Tibial nerve (tissue), 4 donors: ENCODE measurements around the gene PRSS53.

ENCODE experiments used
- EP300 ChIP-seq, 2 donors: sonication (generic); formaldehyde crosslinking; IDR thresholded peaks; one replicate each; pipeline ENCODE4 v1.6.1; 2017; ENCODE audit warnings: antibody characterized with exemption in 2 of 2, mild to moderate bottlenecking in 1 of 2
- POLR2A ChIP-seq, 2 donors: fragments of 450-650 bp; IDR thresholded peaks; one replicate each; pipeline ENCODE4 v1.6.1; 2017; ENCODE audit warnings: antibody characterized with exemption in 2 of 2, mild to moderate bottlenecking in 2 of 2, moderate library complexity in 2 of 2
- TF ChIP-seq, protein P1 (sequence below), 5 experiments: fragments of 200-600 bp in 3 of 5; fragments of 450-650 bp in 2 of 5; sonication (generic) in 3 of 5; IDR thresholded peaks; one replicate each; pipeline ENCODE4 v1.5.1; 2016 to 2019; ENCODE audit warnings: antibody characterized with exemption in 5 of 5, mild to moderate bottlenecking in 3 of 5, moderate library complexity in 2 of 5

DNA sequence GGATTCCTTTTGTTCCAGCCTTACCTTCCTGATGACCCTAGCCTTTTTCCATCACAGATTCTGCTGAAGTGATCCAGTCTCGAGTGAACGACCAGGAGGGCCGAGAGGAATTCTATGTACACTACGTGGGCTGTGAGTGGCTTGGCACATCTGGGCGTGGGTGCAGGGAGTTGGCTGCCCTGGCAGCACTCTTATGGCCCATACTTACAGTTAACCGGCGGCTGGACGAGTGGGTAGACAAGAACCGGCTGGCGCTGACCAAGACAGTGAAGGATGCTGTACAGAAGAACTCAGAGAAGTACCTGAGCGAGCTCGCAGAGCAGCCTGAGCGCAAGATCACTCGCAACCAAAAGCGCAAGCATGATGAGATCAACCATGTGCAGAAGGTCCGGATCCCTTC is 31.4 kb upstream of the PRSS53 start:
- TF ChIP-seq, protein P1, sequence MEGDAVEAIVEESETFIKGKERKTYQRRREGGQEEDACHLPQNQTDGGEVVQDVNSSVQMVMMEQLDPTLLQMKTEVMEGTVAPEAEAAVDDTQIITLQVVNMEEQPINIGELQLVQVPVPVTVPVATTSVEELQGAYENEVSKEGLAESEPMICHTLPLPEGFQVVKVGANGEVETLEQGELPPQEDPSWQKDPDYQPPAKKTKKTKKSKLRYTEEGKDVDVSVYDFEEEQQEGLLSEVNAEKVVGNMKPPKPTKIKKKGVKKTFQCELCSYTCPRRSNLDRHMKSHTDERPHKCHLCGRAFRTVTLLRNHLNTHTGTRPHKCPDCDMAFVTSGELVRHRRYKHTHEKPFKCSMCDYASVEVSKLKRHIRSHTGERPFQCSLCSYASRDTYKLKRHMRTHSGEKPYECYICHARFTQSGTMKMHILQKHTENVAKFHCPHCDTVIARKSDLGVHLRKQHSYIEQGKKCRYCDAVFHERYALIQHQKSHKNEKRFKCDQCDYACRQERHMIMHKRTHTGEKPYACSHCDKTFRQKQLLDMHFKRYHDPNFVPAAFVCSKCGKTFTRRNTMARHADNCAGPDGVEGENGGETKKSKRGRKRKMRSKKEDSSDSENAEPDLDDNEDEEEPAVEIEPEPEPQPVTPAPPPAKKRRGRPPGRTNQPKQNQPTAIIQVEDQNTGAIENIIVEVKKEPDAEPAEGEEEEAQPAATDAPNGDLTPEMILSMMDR (IDR thresholded peaks at IDR 0.05) = no peak
- no peak for TF ChIP-seq POLR2A (IDR thresholded peaks at IDR 0.05)
- peak in 1 of 2 donors; percentile 56 for TF ChIP-seq EP300 (IDR thresholded peaks at IDR 0.05)
